Bronchial epithelial cell (primary cell): Measurements from ENCODE around the gene AUTS2. TPM values are rescaled to one million over a fixed set of nuclear protein-coding genes. Genes with fewer than 3 reads are reported as not detected.

Source experiments
- DNase-seq: peaks from one replicate; pipeline ENCODE4 v3.0.0-alpha.2; 2010; ENCODE audit warnings: low read depth
- FAIRE-seq: peaks from 2 replicates; lab custom pipeline; 2011; peaks lifted over from hg19 to GRCh38; lab: Jason Lieb, UNC
- H3K27me3 ChIP-seq: 2 replicates; pipeline ENCODE4 v1.5.1; 2011; ENCODE audit warnings: low read length; ENCODE audit not compliant: control insufficient read depth, insufficient read depth
- H3K36me3 ChIP-seq: 2 replicates; pipeline ENCODE4 v1.5.1; 2011; ENCODE audit warnings: low read length; ENCODE audit not compliant: control insufficient read depth, insufficient read depth
- H3K4me3 ChIP-seq: 2 replicates; pipeline ENCODE4 v1.5.1; 2011; ENCODE audit warnings: mild to moderate bottlenecking, low read depth, low read length, control low read depth
- CTCF ChIP-seq: IDR thresholded peaks from 2 replicates; pipeline ENCODE4 v1.5.1; 2011; ENCODE audit warnings: mild to moderate bottlenecking, moderate library complexity, low read length, control low read depth, inconsistent platforms; ENCODE audit not compliant: insufficient read depth, severe bottlenecking
- total RNA-seq: library from RNA; depleted of rRNA; stranded (reverse); fragments of >200 nt; gene quantifications from 2 replicates; pipeline ENCODE4 v1.2.1, GENCODE V29; 2014

The AUTS2 gene
- total RNA-seq, 1 donor from 2014 or later, result 9.5 TPM

GRCh38 chr7:70763961-70764691, 1165.9 kb downstream of the AUTS2 start:
- TF ChIP-seq CTCF, result no peak
- no peak for FAIRE-seq
- no peak overlapping the region for H3K4me3 ChIP-seq
- DNase-seq, result no peak
- no peaks in the 10 kb centered on the region for H3K27me3 ChIP-seq
- peaks cover 19% of the 10 kb centered on the region for H3K36me3 ChIP-seq

DNA sequence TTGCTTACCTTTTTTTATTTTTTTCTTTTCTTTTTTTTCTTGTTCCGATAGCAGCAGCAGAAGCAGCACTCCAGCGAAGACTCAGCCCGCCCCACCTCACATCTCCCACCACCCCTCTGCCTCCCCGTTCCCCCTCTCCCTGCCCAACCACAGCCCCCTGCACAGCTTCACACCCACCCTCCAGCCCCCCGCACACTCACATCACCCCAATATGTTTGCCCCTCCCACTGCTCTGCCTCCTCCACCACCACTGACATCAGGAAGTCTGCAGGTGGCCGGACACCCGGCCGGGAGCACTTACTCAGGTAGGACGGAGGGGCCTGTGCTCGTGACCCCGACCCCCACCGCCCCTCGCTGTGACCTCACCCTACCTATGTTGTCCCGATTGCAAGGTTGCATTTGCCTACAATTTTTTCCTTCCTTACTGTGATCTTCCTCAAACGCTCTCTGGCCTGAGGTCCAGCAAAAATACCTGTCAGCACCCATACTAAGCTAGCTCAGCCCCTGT, 1166.5 kb downstream of the AUTS2 start:
- no peaks in the 10 kb centered on the region for H3K27me3 ChIP-seq
- H3K4me3 ChIP-seq, result no peak overlapping the region
- FAIRE-seq, result no peak

GRCh38 chr7:70765651-70766050, 1167.4 kb downstream of the AUTS2 start:
- no peak for FAIRE-seq
- no peak for TF ChIP-seq CTCF
- Histone ChIP-seq H3K4me3 (no peak overlapping the region), H3K27me3 (no peaks in the 10 kb centered on the region), H3K36me3 (peaks cover 19% of the 10 kb centered on the region)
- DNase-seq, result no peak

More for the DNA sequence above, 1166.5 kb downstream of the AUTS2 start:
- TF ChIP-seq CTCF, result no peak
- DNase-seq, result no peak
- H3K36me3 ChIP-seq, result peaks cover 19% of the 10 kb centered on the region

GRCh38 chr7:70766109-70766508, 1167.8 kb downstream of the AUTS2 start:
- TF ChIP-seq CTCF, result no peak
- Histone ChIP-seq H3K4me3 (no peak overlapping the region), H3K27me3 (no peaks in the 10 kb centered on the region), H3K36me3 (peaks cover 19% of the 10 kb centered on the region)
- FAIRE-seq (no peak), DNase-seq (no peak)

GRCh38 chr7:70766694-70767093, 1168.4 kb downstream of the AUTS2 start:
- no peaks in the 10 kb centered on the region for H3K27me3 ChIP-seq
- no peak overlapping the region for H3K4me3 ChIP-seq
- H3K36me3 ChIP-seq, result peaks cover 22% of the 10 kb centered on the region
- TF ChIP-seq CTCF, result no peak
- FAIRE-seq (no peak), DNase-seq (no peak)
